ENCODE measurements around the gene UNCX. TPM values are rescaled to one million over a fixed set of nuclear protein-coding genes. Genes with fewer than 3 reads are reported as not detected.

UNCX gene
- total RNA-seq, 2 donors from 2014 or later = 0.13 TPM; not detected in 1

DNA sequence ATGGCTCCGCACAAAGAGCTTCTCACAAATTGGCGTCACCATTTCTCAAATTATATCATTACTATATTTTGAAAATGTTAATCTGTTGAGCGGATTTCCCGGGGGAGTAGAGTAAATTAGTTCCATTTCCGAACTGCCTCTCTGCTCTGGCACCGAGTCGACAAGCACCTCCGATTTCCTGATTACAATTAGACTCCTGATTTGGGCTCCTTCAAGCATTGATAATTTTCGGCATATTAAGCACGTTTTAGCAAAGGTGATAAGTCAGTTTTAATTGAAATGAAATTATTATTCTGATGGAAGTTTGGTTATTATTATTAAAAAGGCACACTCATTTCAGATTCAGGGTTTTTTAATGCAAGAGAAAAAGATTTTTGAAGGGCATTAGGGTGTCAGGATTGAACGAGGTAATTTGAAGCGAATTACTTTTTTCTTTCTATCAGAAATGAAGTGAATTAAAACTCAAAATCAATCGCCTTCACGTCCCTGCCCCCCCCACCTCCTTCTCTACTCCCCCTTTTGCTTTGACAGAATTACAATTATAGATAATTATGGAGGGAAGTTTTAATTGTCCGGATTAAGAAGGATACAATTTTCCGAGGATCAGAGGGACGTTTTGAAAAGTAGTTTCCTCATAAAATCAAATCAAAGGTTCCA is 4.0 kb upstream of the UNCX start:
- Histone ChIP-seq H3K4me1 (ENCODE audit: control insufficient read depth, insufficient read depth, low read length) (peaks cover 11% of the 10 kb centered on the region), H3K9me3 (ENCODE audit: control insufficient read depth, low read length) (no peaks in the 10 kb centered on the region), H3K36me3 (ENCODE audit: control insufficient read depth, insufficient read depth, low read length) (no peaks in the 10 kb centered on the region), H3K4me3 (ENCODE audit: low read length) (no peak overlapping the region), H3K9ac (ENCODE audit: extremely low read depth, low read length, poor library complexity, severe bottlenecking) (no peak overlapping the region), H3K27me3 (ENCODE audit: control insufficient read depth, insufficient read depth, low read length, poor library complexity, severe bottlenecking) (peaks cover 92% of the 10 kb centered on the region), H3K27ac (ENCODE audit: low read depth, low read length) (no peak overlapping the region)
- Mint-ChIP-seq H3K27ac (no peak overlapping the region), H3K36me3 (ENCODE audit: low read depth) (no peaks in the 10 kb centered on the region), H3K27me3 (ENCODE audit: insufficient read depth) (peaks cover 86% of the 10 kb centered on the region), H3K4me1 (peaks cover 19% of the 10 kb centered on the region), H3K4me3 (no peak overlapping the region), H3K9me3 (no peaks in the 10 kb centered on the region)
- 3 to 6% methylated on average over 11 to 14 of the region's 17 CpGs for WGBS, 2 experiments (ENCODE audit: insufficient coverage in 1 of 2, insufficient read length in 1 of 2)
- TF ChIP-seq, protein P1, sequence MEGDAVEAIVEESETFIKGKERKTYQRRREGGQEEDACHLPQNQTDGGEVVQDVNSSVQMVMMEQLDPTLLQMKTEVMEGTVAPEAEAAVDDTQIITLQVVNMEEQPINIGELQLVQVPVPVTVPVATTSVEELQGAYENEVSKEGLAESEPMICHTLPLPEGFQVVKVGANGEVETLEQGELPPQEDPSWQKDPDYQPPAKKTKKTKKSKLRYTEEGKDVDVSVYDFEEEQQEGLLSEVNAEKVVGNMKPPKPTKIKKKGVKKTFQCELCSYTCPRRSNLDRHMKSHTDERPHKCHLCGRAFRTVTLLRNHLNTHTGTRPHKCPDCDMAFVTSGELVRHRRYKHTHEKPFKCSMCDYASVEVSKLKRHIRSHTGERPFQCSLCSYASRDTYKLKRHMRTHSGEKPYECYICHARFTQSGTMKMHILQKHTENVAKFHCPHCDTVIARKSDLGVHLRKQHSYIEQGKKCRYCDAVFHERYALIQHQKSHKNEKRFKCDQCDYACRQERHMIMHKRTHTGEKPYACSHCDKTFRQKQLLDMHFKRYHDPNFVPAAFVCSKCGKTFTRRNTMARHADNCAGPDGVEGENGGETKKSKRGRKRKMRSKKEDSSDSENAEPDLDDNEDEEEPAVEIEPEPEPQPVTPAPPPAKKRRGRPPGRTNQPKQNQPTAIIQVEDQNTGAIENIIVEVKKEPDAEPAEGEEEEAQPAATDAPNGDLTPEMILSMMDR (conservative IDR thresholded peaks at IDR 0.05) = no peak
- DNase-seq = no peak

GRCh38 chr7:1229202-1229947 is 3.3 kb upstream of the UNCX start:
- WGBS, 2 experiments (ENCODE audit: insufficient coverage in 1 of 2, insufficient read length in 1 of 2) = 0 to 1% methylated on average over 10 to 64 of the region's 64 CpGs
- Histone ChIP-seq H3K9me3 (ENCODE audit: control insufficient read depth, low read length) (no peaks in the 10 kb centered on the region), H3K27ac (ENCODE audit: low read depth, low read length) (peak overlapping the region; percentile 73), H3K27me3 (ENCODE audit: control insufficient read depth, insufficient read depth, low read length, poor library complexity, severe bottlenecking) (peaks cover 92% of the 10 kb centered on the region), H3K4me3 (ENCODE audit: low read length) (no peak overlapping the region), H3K4me1 (ENCODE audit: control insufficient read depth, insufficient read depth, low read length) (peaks cover 11% of the 10 kb centered on the region), H3K9ac (ENCODE audit: extremely low read depth, low read length, poor library complexity, severe bottlenecking) (no peak overlapping the region), H3K36me3 (ENCODE audit: control insufficient read depth, insufficient read depth, low read length) (no peaks in the 10 kb centered on the region)
- peaks cover 23% of the 10 kb centered on the region for H3K4me1 Mint-ChIP-seq
- no peak overlapping the region for H3K27ac Mint-ChIP-seq
- H3K36me3 Mint-ChIP-seq (ENCODE audit: low read depth) = no peaks in the 10 kb centered on the region
- TF ChIP-seq, protein P1 (conservative IDR thresholded peaks at IDR 0.05) = no peak
- H3K27me3 Mint-ChIP-seq (ENCODE audit: insufficient read depth) = peaks cover 87% of the 10 kb centered on the region
- DNase-seq = peak; percentile 75
- no peaks in the 10 kb centered on the region for H3K9me3 Mint-ChIP-seq
- no peak overlapping the region for H3K4me3 Mint-ChIP-seq

DNA sequence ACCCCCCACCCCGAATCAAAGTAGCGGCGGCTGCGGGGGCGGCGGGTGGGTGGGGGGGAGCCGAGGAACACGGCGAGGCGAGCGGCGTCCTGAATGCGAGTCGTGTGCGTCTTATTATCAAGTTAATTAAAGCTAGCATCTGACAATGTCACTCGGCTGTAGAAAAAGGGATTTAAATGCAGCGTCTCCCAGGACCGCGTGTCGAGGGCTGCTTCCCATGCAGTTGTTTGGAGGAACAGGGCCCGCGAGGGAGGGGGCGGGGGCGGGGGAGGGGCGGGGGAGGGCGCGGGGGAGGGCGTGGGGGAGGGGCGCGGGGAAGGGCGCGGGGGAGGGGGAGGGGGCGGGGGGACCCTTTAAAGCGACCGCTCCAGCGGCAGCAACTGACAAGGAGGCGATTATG is 2.7 kb upstream of the UNCX start:
- Mint-ChIP-seq H3K36me3 (ENCODE audit: low read depth) (no peaks in the 10 kb centered on the region), H3K4me3 (no peak overlapping the region), H3K4me1 (peaks cover 29% of the 10 kb centered on the region), H3K27me3 (ENCODE audit: insufficient read depth) (peaks cover 87% of the 10 kb centered on the region), H3K9me3 (no peaks in the 10 kb centered on the region), H3K27ac (no peak overlapping the region)
- Histone ChIP-seq H3K9me3 (ENCODE audit: control insufficient read depth, low read length) (no peaks in the 10 kb centered on the region), H3K27me3 (ENCODE audit: control insufficient read depth, insufficient read depth, low read length, poor library complexity, severe bottlenecking) (peaks cover 92% of the 10 kb centered on the region), H3K36me3 (ENCODE audit: control insufficient read depth, insufficient read depth, low read length) (no peaks in the 10 kb centered on the region), H3K4me3 (ENCODE audit: low read length) (no peak overlapping the region), H3K4me1 (ENCODE audit: control insufficient read depth, insufficient read depth, low read length) (peaks cover 11% of the 10 kb centered on the region), H3K9ac (ENCODE audit: extremely low read depth, low read length, poor library complexity, severe bottlenecking) (no peak overlapping the region), H3K27ac (ENCODE audit: low read depth, low read length) (peak overlapping the region; percentile 73)
- DNase-seq = peak; percentile 66
- TF ChIP-seq, protein P1 (conservative IDR thresholded peaks at IDR 0.05) = no peak
- WGBS, 2 experiments (ENCODE audit: insufficient coverage in 1 of 2, insufficient read length in 1 of 2) = 1% methylated on average over 20 of the region's 37 CpGs; no CpG with 5 or more reads in 1 of the 2 experiments
